NCI-H187 treated with DMSO at 0.1 percent for 48 hours (cell line): ENCODE data around the gene GALNT14.

ENCODE experiments used
- DNase-seq: peaks from one replicate; lab custom pipeline; 2025; lab: John Stamatoyannopoulos, UW

The GALNT14 gene

DNA sequence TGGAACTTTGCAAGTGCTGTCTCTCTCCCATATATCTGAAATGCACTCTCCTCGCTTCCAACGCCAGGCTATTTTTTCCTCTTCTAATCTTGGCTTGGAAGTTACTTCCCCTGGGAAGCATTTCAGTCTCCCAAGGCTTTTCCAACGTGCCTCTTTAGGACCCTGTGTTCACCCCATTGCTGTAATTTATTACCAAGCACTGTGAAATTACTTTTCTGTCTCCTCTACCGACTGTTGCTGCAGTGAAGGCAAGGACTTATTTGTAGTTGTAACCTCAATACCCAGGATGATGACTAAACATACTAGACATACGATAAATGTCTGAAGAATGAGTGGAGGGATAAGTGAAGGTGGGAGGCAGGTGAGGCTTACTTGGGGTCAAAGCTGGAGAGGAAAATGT is 163.7 kb downstream of the GALNT14 start:
- DNase-seq: no peak

DNA sequence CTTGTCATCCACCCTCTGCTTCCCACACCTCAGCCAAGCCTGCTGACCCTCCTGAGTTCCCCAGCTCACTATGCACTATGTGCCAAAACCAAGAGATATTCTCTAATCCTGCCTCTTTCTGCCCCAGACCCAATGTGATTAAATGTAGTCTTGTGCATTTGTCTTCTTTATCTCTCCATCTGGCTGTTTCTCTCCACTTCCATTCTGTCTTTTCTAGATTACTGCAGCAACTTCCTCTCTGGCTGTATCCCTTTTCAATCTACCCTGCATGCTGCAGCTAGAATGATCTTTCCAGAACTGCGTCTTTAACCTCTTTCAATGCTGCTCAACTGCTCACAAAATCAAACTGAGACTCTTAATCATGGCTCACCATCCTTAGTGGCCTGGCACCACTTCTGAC is 164.1 kb downstream of the GALNT14 start:
- no peak for DNase-seq

DNA sequence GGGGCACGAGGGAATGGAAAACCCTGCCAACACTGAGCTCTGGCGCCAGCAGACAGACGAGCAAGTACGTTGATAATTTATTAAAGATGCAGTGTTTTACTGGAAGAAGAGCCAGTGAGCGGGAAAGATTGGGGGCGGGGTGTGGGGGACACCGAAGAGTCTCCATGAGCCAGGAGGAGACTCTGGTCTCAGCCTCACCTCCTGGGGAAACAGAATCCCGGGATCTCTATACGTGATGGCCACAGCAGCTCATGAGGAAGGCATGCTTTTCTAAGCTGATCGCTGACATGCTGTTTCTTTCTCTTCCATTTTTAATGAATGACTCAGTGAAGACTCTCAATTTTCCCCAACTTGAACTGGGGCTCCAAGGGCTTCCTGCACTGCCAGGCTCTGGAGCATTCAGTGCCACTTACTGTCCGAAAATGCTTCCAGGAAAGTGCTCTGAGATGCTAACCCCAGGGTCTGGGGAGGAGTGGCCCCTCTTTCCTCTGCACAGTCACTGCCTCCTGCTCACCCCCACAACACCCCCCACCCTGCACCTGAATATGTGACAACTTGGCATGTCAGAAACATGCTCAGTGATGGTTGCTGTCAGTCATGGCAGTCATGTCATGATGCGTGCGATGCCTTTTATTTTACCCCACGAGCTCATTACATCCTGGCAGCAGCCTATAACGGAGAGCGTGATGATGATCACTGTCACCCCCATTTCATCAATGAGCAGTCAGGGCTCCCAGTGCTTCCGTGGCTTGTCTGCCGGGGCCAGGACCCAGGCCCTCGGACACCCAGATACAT is 166.8 kb downstream of the GALNT14 start:
- DNase-seq: no peak

DNA sequence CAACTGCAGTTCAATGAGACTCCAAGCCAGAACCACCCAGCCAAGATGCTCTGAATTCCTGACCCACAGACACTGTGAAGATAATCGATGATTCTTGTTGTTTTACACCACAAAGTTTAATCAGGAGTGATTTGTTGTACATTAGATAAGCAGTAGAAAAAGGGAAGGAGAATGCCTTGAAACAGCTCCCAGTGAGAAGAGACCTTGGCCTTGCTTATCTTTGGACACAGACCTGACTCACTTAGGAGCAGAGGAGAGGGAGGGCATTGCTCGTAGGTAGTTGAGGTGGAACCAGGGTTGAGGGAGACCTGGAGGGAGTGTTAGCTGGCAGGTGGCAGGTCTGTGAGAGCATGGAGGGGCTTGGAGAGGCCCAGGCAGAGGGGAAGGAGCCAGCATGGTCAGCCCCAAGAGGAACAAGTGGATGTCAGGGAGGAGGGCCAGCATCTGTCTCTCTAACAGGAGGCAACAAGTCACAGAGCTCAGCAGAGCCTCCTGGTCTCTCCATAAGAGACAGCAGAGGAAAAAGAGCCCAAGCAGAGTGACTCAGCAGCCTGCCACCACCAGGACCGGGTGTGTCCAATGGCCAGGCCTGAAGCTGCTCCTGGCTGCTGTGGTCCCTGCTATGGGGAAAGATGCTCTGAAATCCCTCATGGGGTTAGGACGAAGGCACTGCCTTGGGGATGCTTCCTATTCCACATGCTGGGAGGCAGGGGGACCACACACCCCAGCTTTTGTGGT is 169.4 kb downstream of the GALNT14 start:
- DNase-seq: no peak

DNA sequence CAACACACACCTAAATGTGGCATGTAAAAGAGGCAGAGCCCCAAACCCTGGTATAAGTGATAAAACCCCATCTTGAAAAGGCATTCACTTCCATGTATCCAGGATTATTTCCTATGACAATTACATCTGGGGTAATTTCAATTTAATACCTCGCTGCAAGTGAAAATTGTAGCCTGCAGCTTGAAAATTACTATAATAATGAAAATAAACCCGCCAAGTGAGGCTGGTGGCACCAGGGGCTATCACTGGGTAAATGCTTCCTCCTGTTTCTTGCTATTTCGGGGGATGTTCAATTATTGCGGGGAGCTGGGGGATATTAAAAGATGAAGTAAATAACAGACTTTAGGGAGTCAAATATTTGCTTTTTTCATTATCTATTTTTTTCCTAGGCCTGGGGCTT is 171.5 kb downstream of the GALNT14 start:
- no peak for DNase-seq

DNA sequence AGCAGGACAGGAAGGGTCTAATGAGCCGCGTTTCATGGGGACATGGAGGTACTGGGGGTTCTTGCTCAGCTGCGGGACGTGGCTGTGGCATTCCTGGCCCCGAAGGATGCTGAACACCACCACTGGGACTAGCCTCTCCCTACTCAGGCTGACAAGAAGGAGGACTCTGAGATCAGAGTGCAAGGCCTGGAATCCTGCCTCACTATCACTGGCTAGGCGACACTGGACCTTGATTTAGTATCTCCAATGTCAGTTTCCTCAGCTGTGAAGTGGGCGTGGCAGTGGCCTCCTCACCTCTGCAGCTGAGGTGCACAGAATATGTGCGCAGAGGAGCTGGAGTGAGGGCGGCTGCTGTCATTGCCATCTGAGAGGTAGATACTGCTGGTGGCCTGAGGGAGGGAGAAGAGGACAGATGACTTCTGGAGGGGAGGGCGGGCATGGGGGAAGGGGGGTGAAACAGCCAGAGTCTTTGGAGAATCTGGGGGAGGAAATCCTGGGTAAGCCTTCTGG is 173.2 kb downstream of the GALNT14 start:
- DNase-seq: no peak

DNA sequence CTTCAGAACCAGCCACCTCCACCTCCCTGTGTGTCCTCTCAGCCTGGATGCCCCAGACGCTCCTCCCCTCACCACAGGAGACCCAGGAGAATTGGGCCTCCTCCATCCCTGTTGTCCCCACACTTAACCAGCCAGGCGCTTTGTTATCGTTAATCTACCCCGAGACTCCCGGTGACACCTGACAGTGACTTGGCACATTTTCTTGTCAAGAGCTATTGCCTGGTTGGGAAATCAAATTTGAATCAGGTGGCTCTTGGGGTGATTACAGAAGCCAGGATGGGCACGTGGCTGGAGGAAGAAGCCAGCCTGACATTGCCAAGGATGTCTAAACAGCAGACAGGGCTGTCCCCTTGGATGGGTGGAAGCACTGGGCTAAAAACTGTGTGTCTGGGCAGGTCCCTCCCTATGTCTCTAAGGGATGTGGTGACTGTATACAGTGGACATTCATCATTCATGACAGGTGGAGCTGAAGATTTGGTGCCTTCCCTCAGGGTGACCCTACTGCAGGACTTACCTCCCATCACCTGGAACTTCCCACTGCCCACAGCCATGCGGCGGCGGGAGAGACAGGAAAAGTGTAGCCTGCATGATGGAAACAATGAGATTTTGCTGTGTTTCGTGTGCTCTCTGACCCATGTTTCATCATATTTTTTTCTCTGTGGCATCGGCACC is 173.8 kb downstream of the GALNT14 start:
- no peak for DNase-seq

DNA sequence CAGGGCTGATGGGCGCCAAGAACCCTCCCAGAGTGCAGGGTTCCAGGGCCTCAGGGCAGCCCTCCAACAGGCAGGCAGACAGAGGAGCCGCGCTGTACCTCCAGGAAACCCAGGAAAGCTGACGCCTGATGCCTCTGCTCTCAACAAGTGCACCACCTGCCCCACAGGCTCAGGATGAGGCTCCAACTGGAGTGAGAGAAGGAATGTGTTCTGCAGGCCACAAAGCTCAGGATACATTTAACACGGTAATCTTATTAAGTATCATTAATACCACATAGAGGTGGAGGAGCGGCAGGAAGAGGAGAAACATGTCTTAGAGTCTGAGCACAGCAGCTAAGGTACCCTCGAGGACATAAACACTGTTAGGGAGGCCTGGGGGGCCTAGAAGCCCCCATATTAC is 175.1 kb downstream of the GALNT14 start:
- no peak for DNase-seq

DNA sequence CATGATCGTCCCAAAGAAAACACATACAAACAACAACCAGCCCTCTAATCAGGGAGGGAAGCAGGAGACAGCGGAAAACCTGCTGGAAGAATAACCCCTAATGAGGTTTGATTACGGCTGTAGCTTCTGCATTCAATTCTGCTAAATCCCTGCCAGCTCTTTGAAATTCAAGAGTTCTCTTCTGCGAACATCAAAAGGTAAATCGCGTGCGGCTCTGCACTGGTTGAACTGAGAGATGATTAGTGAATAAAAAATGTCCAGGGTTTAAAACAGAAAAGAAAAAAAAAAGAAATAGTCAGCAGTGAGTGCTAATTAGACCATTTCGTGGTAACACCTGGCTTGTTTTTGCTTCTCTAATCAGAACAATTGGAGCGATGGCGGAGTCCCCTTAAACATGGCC is 178.0 kb downstream of the GALNT14 start:
- DNase-seq: no peak

DNA sequence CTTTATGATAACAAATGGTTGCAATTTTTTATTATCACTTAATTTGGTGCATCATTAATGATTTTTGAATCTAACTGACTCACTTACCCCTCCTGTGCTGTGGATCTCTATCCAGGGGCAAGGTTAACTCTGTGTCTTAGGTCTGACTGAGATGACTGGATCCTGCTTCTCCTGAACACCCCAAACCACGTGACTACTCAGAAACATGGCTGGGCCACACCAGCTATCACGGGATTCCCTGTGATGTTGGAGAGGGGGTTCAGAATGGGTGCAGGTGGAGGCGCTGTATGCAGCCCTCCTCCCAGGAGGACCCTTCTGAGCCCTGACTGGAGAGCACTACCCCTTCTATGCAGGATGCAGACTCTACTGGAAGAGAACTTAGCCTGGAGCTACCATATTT is 178.6 kb downstream of the GALNT14 start:
- no peak for DNase-seq

DNA sequence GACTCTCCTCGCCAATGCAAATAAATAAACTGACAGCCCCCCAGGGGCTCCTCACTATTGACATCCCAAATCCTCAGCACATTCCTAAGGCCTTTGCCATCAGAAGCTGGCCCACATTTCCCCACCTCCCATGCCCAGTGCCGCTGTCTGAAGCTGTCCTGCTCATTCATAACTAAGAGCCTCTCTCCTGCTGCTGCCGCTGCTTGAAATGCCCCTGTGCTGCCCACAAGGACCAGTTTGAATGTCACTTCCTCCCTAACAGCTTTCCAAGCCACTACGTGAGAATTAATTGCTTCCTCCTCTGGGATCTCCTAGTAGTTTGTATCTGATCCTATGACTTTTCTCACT is 179.3 kb downstream of the GALNT14 start:
- no peak for DNase-seq

DNA sequence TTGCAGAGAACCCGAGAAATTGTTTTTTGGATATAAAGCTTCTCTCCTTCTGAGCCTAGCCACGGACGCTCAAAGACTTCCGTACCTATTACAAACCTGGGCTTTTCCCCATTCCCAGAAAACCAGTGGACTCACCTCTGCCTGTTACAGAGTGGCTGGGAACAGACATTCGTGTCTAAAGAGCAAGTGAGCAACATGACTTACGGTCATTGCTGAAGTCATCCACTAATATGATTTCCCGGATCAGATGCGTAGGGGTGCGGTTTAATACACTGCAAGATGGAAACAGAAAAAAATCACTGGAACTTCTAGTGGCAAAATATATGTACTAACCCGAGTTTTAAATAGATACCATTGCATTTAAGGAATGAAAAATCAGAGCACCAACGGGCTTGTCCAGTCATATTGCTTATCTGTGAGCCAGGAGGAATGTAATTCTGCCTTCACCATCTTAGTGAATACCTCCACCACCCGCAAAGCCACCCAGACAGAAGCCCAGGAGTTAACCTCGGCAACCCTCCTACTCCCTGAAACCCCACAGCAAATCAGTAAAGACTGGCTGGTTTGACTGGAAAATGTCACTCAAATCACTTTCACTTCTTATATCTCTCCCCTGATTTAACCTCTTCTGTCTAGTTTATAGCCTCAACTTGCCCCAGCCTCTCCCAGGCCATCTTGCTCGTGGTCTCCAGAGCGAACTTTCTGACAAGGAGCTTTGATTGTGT is 179.9 kb downstream of the GALNT14 start:
- DNase-seq: no peak

DNA sequence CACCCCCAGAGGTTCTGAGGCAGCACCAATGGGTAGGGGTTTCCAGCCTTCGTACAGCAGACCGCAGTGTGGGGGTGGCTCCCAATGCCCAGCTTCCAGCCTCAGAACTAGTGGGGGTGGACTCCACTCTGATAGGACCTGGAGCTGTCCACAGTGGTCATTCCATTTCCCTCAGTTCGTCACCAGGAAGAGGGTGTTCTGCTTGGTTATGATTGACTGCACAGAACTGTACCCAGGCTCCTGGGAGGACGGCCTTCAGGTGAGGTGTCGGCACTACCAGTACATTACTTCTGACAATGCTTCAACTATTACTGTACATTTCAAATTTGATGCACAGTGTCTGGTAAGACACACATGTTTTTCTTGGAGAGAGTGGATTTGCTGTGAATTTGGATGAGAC is 180.6 kb downstream of the GALNT14 start:
- no peak for DNase-seq

DNA sequence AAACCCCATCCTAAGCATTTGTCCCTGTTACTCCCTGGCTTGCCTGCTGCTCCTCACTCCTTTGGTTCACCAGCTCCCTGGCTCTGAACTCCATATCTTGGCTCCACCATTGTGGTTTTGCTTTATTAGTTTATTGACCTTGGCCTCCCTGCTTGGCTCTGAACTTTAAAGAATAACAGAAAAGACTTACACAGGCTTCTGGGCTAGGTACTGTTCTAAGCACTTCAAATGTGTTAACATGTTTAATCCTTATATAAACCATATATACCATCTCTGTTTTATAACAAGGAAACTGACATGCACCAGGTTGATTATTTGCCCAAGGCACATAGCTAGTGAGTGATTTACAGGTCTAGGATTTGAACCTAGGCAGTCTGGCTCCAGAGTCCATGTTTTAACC is 181.2 kb downstream of the GALNT14 start:
- DNase-seq: no peak

DNA sequence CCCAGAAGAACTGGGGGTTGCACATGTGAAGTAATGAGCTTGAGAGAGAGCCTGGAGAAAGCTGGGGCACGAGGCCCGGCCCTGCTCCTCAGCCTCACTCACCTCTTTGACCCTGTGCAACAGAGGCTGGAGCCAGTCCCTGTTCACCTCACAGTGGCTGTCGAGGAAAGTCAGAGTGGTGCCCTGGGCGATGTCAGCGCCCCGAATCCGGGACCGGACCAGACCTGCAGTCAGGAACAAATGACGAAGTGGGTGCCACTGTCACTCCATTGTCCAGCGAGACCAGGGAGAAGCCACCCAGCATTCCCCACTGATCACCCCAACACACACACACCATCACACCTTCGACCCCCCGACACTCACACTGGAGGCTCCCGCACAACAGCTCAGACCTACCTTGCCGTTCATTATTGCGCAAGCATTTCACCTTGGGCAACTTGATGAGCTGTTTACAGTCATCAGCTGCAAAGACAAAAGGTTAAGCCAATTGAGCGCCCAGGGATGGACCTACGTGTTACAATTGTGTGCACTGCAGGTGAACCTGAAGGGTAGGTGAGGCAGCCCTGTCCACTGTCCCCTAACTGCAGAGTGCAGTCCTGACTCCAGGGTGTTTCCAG is 182.6 kb downstream of the GALNT14 start:
- DNase-seq: no peak

DNA sequence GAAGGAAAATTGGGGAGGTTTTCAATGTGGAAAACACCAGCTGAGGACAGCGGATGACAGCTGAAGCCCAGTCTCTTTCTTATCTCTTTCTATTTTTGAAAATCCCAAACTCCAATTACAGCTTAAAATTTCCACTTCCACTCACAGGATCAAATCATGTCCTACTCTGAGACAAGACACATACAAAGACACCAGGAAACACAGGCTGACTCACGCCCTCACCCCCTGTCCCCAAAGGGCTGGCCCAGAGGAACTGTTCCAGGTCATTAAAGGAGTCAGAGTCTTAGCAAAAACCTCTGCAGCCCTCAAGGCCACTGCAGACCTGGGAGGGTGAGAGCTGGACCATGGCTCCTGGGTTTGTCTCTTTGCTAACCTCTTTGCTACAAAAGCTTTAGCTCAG is 187.9 kb downstream of the GALNT14 start:
- DNase-seq: no peak

DNA sequence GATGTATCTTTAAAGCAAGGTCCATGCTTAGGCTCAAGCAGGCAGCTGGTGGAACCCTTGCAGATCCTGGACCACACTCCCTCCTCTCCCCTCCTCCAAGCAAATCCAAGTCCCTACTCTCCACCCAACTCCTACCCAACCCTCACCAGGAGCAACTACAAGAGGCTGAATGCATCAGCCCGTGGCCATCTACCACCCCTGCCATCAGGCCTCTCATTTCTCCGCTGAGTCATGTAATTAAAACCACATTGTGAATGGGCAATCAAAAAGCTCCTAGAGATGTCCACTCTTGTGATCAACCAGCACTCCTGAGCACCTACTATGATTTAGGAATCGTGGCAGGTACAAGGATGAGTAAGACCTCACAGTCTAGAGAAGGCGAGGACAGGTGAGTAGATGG is 188.8 kb downstream of the GALNT14 start:
- DNase-seq: no peak

DNA sequence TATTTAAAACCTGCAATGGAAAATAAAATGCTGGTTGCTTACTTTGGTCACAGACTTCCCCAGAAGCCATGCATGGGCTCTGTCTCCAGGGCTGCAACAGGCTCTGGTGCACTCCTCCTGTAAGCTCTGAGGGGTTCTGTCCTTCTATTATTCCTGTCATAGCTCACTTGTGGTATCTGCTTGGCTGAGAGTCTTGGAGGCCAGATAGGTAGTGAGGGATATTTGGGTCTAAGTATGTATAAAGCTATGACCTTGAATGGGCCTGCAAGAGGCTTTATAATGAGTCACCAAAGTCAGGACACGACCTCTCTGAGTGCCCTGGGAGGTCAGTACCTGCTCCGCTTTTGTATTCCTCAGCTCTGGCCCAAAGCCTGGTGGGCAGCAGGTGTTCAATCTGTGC is 189.4 kb downstream of the GALNT14 start:
- DNase-seq: no peak

DNA sequence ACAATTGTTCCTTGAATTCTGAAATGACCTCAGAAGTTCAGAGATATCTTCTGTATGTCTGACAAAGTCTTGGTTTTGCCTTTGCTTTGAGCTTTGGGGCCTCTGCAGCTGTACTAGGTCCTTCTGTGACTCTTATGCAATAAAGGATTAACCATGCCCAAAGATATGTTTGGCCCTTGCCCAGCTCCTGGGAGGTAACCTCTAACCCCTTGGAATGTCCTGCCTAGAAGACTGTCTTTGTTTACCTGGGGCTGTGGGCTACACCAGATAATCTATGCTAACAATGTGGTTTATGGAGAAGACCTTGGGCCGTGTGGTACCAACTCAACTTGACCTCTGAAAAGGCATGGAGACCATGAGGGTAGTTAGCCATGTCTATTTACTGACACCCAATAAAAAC is 190.1 kb downstream of the GALNT14 start:
- DNase-seq: no peak

DNA sequence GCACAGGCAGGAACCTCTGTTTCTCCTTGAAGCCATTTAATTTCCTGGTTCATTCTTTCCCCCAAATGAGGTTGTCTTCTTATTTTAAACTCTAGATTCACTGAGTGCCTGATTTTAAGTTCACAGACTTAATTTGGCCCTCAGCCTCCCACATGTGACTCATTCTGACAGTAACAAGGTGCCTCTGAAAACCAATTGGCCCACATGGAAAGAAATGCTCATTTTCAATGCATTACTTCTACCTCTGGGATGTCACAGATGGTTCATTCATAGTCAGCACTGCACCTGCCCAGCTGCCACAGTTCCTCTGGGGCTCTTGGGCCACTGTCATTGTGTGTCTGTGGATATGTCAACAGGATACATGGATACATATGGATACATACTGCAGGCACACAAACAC is 190.6 kb downstream of the GALNT14 start:
- DNase-seq: no peak

DNA sequence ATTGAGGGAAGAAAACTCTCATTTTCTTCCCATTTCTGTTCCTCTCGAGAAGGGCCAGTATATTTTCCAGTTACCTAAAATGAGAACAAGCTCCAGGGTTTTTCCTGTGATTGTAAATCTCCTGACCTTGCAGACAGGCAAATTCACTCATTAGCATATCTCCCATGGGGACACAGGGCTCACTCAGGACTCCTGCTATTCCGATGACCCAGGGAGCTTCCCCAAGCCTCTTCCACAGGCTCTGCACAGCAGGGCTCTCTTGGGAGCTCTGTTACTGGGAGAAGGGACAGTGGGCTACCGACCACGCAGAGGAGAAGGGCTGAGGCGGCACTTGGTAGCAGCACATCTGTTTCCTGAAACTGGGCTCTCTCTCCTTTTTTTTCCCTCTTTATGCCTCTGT is 195.8 kb downstream of the GALNT14 start:
- no peak for DNase-seq

DNA sequence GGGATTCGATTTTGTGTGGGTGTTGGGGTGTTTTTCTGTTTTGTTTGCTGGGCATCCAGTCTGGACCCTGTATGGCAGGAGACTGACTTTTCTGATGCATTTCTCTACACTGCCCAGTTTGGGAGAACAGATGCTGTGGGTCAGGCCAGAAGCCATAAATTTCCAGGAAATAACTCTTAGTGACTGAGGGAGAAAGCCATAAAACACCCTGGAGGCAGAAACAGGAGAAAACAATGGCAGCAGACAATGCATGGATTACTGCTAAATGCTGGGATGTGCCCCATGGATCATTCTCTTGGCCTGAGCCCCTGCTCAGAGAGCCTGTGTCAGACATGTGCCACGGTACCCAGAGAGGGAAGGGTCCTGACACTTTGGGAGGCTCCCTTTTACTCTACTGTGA is 197.4 kb downstream of the GALNT14 start:
- no peak for DNase-seq
